NCI-H2081 (cell line): ENCODE data around the gene KXD1.
"Not testable (repeated sequence)": the region's sequence is repeated elsewhere in the genome, so short reads cannot be mapped to it uniquely, and the experiment has no call there.

Experiments used
- DNase-seq, 2 experiments: peaks; one replicate each; lab custom pipeline; 2025; lab: John Stamatoyannopoulos, UW

The KXD1 gene

GRCh38 chr19:18580311-18580710, 22.6 kb downstream of the KXD1 start:
- DNase-seq: no peak

- DNase-seq: no peak
Measured at GRCh38 chr19:18586306-18586705, 28.6 kb downstream of the KXD1 start.

- no peak for DNase-seq
Measured at GRCh38 chr19:18587561-18587960, 29.9 kb downstream of the KXD1 start.

GRCh38 chr19:18587962-18588610, 30.4 kb downstream of the KXD1 start:
- DNase-seq: no peak

- peak; percentile 63 to 65 for DNase-seq
Measured at GRCh38 chr19:18588611-18589379, 31.1 kb downstream of the KXD1 start, which contains the start of gene REX1BD. REX1BD (plus strand) TSS chr19:18588798; CDS start chr19:18588802, 4 bp downstream.

GRCh38 chr19:18589380-18590272, 32.0 kb downstream of the KXD1 start:
- peak; percentile 58 to 68 for DNase-seq

- DNase-seq: no peak
Measured at GRCh38 chr19:18590273-18591272, 32.9 kb downstream of the KXD1 start.

- no peak for DNase-seq
Measured at GRCh38 chr19:18591735-18592385, 34.2 kb downstream of the KXD1 start.

- DNase-seq: not testable (repeated sequence)
Measured at GRCh38 chr19:18592732-18593131, 35.1 kb downstream of the KXD1 start.

- no peak for DNase-seq
Measured at GRCh38 chr19:18593367-18594095, 35.9 kb downstream of the KXD1 start.

- DNase-seq: peak; percentile 55 to 62
Measured at GRCh38 chr19:18594096-18594823, 36.6 kb downstream of the KXD1 start.

- no peak for DNase-seq
Measured at GRCh38 chr19:18594824-18595373, 37.2 kb downstream of the KXD1 start.

- DNase-seq: no peak
Measured at GRCh38 chr19:18595475-18595874, 37.8 kb downstream of the KXD1 start.

- DNase-seq: peak in 1 of 2 experiments; percentile 4
Measured at GRCh38 chr19:18596752-18597157, 39.1 kb downstream of the KXD1 start.

GRCh38 chr19:18597809-18598660, 40.4 kb downstream of the KXD1 start:
- no peak for DNase-seq

GRCh38 chr19:18599485-18599884, 41.8 kb downstream of the KXD1 start:
- no peak for DNase-seq

- not testable (repeated sequence) for DNase-seq
Measured at GRCh38 chr19:18600692-18601397, 43.2 kb downstream of the KXD1 start.
